OCI-LY7 (cell line): ENCODE measurements around the gene FANCB.

ENCODE experiments used
- CTCF ChIP-seq: fragments of 200-600 bp; sonication (generic); conservative IDR thresholded peaks from 2 replicates; pipeline ENCODE4 v1.5.1; 2014; ENCODE audit warnings: mild to moderate bottlenecking, antibody characterized with exemption, low read length, moderate library complexity, mixed read lengths
- EZH2phosphoT487 ChIP-seq: fragments of 200-600 bp; sonication (generic); IDR thresholded peaks from 2 replicates; pipeline ENCODE4 v1.6.1; 2018; ENCODE audit warnings: low read depth, borderline replicate concordance, mild to moderate bottlenecking, mixed run types, antibody characterized with exemption, low read length, moderate library complexity, mixed read lengths

DNA sequence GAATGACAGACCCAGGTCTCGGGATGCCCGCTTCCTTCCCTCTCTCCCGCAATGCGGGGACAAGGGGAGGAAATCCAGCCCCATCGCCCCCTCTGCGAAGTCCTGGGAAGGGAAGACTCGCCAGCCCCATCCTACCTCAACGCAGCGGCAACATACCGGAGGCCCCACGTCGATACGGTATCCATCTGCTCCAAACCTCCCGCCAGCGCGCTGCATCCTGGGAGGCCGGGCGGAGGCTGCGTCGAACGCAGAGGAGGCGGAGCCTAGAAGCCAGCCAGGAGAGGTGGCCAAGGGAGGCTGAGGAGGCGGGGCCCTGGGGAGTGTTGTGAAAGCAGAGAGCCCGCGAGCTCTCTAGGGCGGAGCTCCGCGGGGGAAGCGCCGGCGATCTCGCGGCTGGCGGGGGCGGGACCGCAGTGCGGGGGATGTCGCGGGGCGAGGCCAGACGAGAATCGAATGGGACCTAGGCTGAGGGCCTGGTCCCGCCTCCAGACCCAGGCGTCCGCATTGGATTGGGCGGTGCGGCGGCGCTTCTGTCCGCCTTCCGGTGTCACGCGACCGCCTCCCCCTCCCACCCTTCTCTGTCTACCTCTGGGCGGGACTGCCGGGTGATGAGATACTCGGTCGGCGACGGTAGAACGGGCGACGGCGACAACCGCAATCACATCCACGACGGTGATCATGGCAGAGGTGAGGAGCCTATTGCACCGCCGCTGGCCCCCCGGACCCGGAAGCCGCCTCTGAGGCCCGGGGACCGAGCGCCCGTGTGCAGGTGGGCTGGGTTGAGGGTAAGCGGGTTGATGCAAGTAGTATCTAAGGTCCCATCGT, at the start of gene FANCB, which contains the start of gene MOSPD2:
- TF ChIP-seq CTCF, result no peak
- no peak for TF ChIP-seq EZH2phosphoT487
